Kidney tubule cell (primary cell): ENCODE results near the gene CCM2L.
A peak's percentile ranks its signal among the peaks of the same experiment; 100 is the strongest.

Source experiments
- DNase-seq: peaks from one replicate; pipeline ENCODE4 v3.0.0-alpha.2; 2018; ENCODE audit warnings: low spot score

The CCM2L gene

DNA sequence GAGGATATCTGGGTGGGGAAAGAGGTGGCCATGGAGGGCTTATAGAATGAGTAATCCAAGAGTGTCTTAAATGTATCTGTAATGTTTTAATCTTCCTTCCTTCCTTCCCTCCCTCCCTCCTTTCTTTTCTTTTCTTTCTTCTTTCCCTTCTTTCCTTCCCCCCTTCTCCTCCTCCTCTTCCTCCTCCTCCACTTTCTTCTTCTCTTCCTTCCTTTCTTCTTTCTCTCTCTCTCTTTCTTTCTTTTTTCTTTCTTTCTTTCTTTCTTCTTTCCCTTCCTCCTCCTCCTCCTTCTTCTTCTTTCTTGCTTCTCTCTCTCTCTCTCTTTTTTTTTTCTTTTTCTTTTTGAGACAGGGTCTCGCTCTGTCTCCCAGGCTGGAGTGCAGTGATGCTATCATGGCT lies 49.0 kb downstream of the CCM2L start:
- DNase-seq = no peak

DNA sequence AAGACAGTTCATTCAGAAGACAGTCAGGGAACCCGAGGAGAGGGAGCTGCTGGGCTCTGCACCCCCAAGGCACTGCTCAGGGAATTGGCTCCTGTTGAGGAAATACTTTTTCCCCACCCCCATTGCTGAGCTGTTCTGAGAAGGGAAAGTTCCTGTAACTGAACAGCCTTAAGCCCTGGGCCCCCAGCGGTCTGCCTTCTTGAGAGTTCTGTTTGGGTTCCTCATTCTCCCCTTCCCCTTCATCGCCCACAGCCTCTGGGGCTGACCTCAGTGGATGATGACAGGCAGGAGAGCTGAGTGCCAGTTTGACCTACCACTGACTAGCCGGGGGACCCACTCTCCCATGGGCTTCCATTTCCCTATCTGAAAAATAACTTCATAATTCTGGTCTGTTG lies 52.5 kb downstream of the CCM2L start:
- DNase-seq = no peak

DNA sequence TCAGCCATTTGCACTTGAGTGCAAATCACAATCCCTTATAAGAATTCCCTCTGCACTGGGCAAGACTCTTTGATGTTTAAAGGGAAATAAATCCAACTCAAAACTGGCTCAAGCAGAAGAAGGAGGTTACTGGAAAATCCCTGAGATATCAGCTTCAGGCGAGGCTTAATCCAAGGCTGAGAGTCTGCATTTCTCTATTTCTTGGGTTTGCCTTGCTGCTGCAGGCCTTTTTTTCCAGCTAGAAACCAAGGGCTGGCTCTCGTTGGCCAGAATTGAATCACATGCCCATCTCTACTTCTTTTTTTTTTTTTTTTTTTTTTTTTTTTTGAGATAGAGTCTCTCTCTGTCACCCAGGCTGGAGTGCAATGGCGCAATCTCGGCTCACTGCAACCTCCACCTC lies 53.5 kb downstream of the CCM2L start:
- no peak for DNase-seq

DNA sequence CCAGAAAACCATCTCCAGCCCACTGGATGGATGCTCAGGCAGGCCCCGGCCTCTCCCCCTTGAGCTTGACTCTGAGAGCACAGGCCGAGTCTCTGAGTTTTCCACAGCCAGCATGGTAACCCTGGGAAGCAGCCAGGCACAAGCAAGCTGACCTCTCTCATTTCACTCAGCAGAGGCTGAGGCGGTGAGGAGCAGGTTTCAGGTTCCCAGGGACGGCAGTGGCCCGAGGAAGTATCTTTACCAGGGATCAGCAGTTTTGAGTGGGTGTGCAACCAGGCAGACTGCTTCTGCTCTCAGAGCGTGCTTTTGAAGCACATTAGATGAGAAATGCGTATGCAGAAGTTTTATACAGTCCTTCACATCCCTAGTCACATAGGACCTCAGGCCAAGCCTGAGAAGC lies 54.4 kb downstream of the CCM2L start:
- no peak for DNase-seq

DNA sequence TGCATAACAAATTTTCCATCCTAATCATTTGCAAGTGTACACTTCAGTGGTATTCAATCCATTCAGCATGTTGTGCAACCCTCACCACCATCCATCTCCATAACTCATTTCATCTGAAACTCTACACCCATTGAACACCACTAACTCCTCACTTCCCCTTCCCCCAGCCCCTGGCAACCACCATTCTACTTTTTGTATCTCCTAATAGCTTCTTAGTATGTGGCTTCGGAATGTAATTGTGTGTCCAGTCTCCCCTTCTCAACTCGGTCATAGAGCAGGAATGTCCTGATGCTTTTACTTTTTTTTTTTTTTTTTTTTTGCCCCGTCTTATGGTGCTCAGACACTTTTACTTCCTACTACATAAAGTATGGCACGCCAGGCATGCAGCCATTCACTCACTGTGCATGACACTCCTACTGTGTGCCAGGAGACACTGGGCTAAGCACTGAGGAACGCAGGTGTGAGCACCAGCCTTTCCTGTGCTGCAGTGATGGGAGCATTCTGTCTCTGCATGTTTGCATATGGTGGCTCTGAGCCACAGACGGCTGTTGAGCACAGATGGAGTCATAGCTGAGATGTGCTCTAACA lies 57.1 kb downstream of the CCM2L start:
- DNase-seq = peak; percentile 62

DNA sequence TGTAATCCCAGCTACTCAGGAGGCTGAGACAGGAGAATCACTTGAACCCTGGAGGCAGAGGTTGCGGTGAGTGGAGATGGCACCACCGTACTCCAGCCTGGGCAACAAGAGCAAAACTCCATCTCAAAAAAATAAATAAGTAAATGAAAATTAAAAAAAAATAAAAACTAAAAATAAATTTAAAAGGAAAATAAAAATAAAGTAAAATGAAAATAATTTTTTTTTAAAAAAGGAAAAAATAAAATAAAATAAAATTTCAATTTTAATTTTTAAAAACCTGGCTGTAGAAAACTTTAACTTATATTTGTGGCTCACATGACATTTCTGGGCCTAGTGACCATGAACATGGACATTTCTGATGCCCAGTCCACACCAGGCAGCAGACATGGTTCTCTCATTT lies 57.9 kb downstream of the CCM2L start:
- DNase-seq = no peak

DNA sequence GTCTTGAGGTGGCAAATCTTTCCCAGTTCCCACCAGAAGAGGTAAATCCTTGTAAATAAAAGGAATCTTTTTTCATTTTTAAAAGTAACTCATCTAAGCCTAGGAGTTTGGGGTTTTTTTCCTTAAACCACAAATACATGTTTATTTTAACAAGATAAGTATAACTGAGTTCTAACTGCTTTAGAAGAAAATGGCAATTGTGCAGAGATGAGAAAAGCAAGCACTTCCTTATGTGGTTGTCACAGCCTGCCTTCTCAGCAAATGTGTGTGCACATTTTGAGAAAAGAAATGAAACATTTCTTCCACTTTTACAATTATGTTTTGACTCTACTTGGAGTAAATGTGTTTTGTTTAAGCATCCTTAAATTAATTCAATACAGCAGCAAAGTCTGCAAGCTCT lies 59.5 kb downstream of the CCM2L start:
- no peak for DNase-seq

DNA sequence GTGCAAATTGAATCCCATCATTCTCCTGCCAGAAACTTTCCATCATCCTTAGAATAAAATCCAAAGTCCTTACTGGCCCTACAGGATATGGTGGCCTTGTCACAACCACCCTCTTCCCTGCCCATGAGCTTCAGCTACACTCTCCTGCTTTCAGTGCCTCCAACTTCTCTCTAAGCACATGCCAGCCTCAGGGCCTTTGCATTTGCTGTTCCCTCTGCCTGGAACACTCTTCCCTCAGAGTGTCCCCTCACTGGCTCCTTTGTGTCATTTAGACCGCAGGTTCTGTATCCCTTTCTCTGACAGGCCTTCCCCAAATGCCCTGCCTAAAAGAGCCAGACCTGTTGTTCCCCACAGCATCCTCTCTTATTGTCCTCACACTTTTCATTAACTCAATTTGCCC lies 60.0 kb downstream of the CCM2L start:
- DNase-seq = no peak

DNA sequence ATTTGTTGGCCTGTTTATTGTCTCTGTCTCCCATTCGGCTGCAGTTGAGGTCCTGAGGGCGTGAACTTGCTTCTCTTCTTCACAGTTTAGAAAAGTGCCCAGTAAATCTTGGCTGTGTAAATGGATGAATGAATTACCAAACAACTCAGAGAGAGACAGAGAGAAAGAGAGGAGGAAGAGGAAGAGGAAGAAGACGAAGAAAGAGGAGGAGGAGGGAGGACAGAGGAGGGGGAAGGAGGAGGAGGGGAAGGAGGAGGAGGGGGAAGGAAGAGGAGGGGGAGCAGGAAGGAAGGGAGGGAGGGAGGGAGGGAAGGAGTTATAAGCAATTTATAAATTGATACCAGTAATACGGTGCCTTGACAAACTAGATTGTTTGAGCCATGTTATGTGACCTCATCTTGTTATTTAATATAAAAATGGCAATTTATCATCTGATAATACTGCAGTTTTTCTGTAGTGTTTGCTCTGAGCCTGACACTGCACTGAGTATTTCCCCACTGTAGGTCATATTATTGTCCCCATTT lies 60.5 kb downstream of the CCM2L start:
- no peak for DNase-seq

DNA sequence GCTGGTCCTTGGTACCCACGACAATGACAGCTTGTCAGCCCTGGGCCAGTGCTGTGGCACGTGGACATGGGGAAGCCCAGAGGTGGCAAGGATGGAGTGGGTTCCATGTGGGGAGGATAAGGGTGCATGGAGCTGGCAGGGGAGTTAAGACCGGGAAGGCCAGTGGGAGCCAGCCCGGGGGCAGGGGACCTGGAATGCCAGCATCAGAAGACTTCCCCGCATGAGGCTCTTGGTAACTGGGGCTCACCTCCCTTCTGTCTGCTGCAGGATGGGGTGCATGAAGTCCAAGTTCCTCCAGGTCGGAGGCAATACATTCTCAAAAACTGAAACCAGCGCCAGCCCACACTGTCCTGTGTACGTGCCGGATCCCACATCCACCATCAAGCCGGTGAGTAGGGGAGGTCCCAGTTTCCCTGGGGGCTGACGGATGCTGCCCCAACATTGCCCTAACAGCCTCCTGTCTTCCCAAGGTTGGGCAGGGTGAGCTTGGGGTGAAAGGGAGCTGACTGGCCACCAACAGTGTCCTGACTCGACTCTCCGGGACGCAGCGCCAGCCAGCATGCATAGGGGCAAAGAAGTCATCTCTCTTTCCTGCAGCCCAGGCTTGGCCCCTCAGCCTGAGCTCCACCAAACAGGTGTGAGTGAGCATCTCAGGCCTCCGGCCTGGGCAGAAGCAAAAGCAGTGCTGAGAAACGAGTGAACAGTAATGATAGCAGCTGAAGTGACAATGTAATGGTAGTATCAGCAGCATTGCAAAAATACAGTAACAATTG lies 61.3 kb downstream of the CCM2L start:
- DNase-seq = no peak

DNA sequence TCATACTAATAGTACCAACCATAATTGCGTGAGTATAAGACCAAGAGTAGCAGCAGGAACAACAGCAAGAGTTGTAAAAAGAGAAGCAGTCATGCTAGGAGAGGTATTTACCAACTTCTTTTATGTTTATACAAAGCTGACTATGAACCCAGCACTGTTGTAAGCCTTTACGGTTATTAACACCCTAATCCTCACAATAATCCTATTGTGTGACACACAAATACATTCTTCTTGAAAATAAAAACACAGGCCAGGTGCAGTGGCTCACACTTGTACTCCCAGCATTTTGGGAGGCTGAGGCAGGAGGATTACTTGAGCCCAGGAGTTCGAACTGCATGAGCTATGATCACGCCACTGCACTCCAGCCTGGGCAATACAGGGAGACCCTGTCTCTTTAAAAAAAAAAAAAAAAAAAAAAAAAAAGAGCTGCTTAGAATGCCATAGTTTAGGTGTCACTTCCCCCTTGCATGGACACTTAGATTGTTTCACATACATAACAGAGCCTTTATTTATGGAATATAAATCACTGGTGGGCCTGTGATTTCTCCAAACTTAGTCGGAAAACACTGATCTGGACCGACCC lies 62.0 kb downstream of the CCM2L start:
- no peak for DNase-seq

DNA sequence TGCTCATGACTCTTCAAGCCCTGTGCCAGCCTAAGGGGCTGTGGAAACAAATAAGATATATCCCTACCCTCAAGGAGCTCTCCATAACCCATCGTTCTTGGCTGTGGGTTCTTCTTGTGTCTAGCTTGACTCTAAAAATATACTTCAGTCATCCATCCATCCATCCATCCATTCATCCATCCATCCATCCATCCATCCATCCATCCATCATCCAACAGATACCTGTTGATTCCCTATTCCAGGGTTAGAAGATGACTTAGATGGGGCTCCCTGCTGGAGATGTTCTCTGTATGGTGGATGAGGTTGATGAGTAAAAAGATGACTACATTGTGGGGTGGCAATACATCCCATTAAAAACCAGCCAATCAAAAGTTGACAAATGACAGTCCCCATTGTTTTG lies 65.3 kb downstream of the CCM2L start:
- DNase-seq = no peak

DNA sequence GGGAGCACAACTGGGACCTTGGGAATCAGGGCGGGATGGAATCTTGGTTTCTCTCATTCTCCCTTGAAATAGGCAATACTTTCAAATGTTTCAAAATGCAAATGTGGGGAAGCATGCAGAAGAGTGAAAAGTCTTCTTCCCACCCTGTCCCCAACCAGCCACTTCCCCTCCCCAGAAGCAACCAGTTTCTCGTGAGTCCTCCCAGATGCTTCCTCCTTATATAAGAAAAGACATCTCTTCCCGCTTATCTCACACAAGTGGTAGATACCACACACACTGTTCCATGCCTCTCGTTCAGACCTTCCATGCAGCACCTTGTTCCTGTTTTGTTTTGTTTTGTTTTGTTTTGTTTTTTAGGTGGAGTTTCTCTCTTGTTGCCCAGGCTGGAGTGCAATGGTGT lies 67.0 kb downstream of the CCM2L start:
- DNase-seq = no peak

DNA sequence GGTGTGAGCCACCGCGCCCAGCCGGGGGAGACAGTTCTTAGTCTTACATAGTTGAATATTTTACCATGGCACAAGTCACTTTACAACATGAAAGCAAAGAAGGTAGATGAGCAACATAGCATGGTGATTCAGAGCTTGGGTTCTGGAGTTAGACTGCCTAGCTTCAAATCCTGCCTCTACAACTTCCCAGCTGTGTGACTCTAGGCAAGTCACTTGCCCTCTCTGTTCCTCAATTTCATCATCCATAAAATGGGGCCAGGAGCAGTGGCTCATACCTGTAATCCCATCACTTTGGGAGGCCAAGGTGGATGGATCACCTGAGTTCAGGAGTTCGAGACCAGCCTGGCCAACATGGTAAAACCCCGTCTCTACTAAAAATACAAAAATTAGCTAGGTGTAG lies 68.1 kb downstream of the CCM2L start:
- no peak for DNase-seq

DNA sequence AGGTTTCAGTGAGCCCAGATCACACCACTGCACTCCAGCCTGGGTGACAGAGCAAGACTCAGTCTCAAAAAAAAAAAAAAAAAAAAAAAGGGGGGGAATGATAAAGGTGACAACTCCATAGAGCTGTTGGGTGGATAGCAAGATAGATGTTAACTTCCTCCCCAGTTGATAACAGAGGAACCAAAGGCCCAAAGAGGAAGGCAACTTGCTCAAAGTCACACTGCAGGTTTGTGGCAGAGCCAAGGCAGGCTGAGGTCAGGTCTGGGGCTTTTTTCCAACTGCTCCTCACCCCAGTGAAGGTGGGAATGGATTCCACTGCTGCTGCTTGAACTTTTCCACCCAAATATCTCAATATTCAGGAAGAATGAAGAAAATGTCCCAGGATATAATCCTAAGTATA lies 68.6 kb downstream of the CCM2L start:
- DNase-seq = no peak

DNA sequence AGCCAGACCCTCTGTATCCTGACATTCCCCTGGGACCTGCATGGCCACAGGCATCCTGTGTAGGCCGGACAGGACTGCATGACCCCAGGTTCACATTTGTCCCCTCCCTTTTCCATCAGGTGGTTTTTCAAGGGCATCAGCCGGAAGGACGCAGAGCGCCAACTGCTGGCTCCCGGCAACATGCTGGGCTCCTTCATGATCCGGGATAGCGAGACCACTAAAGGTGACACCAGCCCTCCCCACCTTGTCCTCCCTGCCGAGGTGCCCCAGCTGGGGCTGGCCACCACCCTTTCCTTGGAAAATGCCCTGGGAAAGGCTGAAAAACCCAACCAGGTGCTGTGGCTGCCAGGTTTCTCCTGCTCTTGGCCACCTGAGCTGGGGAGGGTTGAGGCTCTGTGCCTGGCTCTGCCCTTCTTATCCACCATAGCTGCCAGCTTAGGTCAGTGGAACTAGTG lies 69.4 kb downstream of the CCM2L start:
- no peak for DNase-seq

DNA sequence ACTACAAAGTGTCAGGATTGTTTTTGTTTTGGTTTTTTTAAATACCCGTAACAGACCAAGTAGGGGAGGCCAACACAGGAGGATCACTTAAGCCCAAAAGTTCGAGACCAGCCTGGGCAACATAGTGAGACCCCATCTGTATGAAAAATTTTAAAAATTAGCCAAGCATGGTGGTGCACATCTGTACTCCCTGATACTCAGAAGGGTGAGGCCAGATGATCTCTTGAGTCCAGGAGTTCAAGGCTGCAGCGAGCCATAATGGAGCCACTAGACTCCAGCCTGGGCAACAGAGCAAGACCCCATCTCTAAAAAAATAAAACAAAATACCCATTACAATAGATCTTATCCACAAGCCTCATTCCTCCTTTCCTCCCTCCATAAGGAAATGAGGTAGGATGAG lies 70.5 kb downstream of the CCM2L start:
- DNase-seq = no peak
